GM12874 (cell line): ENCODE data around the gene NDUFS1.

Experiments used
- CTCF ChIP-seq: IDR thresholded peaks from 2 replicates; pipeline ENCODE4 v1.5.1; 2011; ENCODE audit warnings: low read depth, mild to moderate bottlenecking, control low read depth, low read length, moderate library complexity; ENCODE audit not compliant: insufficient read depth

Gene NDUFS1

GRCh38 chr2:206150631-206151030 lies 8.6 kb downstream of the NDUFS1 start:
- TF ChIP-seq CTCF: no peak

GRCh38 chr2:206150168-206150567 lies 9.1 kb downstream of the NDUFS1 start:
- TF ChIP-seq CTCF: no peak

DNA sequence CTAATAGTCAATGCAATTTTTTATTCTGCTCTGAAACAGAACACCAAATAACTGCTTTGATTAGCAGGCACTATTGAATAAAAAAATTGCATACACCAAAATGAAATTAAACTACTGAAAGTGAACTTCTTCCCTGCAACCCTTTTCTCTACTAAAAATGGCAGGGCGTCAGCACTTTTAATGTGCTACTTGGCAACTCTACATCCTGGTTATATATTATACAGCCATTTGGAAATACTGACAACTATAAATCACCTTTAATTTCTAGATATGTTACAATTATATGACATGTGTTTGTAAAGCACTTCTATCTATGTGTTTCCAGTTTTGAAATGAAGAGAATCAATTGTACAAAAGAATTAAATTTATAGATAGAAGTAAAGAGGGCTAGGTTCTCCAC lies 9.9 kb downstream of the NDUFS1 start:
- no peak for TF ChIP-seq CTCF

DNA sequence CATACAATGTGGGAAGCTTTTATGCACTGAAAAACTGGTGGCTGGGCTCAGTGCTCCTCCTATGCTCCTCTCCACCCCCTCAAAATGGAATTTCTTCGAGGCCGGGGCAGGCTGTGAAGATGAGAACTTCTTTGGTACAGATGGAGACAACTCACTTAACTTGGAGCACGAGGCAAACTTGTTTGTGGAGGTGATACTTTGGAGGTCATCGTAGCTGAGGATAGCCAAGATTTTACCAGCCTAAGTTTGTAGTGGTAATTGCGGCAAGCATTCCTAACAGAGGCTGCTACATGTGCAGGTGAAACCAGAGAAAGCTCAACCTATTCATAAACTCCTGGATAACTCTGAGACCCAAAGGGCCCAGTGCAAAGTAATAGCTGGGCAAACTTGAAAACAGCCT lies 13.6 kb downstream of the NDUFS1 start:
- no peak for TF ChIP-seq CTCF

DNA sequence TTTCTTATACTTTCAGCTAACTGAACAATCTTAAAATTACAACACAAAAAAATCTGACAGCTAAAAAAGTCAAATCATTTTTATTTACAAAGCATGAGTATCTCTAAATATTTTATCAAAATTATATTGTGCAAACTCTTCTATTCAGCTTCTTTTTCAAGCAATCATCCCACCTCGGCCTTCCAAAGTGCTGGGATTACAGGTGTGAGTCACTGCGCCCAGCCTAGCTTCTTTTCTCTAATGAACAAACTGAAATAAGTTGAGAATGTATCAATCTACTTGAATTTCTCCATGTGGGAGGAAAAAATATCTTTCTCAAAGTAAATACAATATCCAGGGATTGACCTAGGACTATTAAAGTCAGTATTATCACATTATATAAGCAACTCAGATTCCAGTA lies 14.9 kb downstream of the NDUFS1 start:
- TF ChIP-seq CTCF: no peak

- no peak for TF ChIP-seq CTCF
Observed at GRCh38 chr2:206143451-206143850, 15.8 kb downstream of the NDUFS1 start.

- no peak for TF ChIP-seq CTCF
Observed at GRCh38 chr2:206127656-206128055, 31.6 kb downstream of the NDUFS1 start.

DNA sequence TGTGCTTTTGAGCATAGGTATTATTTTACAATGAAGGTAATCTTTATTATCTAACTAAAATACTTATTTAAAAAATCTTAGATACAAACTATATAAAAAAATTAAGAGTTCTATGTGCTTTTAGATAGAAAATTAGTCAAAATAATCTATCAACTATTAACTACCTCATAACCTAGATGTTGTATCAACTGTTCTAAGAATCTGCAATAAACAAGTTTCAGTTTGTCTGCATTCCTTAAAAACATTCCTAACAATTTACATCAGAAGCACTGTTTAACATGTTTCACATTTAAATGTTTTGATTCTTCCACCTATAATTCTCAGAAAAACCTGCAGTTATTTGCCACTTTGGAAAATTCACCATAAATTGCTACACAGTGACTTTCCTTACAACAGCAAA lies 33.3 kb downstream of the NDUFS1 start:
- no peak for TF ChIP-seq CTCF
